Memory B cell (primary cell): ENCODE results near the gene CERCAM.
A peak's percentile ranks its signal among the peaks of the same experiment; 100 is the strongest.
"Not testable (repeated sequence)": the region's sequence is repeated elsewhere in the genome, so short reads cannot be mapped to it uniquely, and the experiment has no call there.

Experiments
- ATAC-seq: fragments of 150-1000 bp; cut with Tn5 transposase; 2 replicates; pipeline ENCODE4 v1.10.0; 2021; ENCODE audit warnings: low read depth, mild to moderate bottlenecking, moderate library complexity
- DNase-seq, 2 donors: peaks; one replicate each; pipeline ENCODE4 v3.0.0; 2022; ENCODE audit warnings: low spot score in 2 of 2
- H3K27ac Mint-ChIP-seq: one replicate; pipeline ENCODE4 v1.8.0; 2022; ENCODE audit warnings: mild to moderate bottlenecking, moderate library complexity, mixed read lengths
- H3K27me3 Mint-ChIP-seq: one replicate; pipeline ENCODE4 v1.8.0; 2022; ENCODE audit warnings: mixed read lengths
- H3K36me3 Mint-ChIP-seq: one replicate; pipeline ENCODE4 v1.8.0; 2022; ENCODE audit warnings: mild to moderate bottlenecking, mixed read lengths
- H3K4me1 Mint-ChIP-seq: one replicate; pipeline ENCODE4 v1.8.0; 2022; ENCODE audit warnings: mixed read lengths
- H3K4me3 Mint-ChIP-seq: one replicate; pipeline ENCODE4 v1.8.0; 2022; ENCODE audit warnings: mild to moderate bottlenecking, moderate library complexity, mixed read lengths
- H3K9me3 Mint-ChIP-seq: one replicate; pipeline ENCODE4 v1.8.0; 2022; ENCODE audit warnings: mixed read lengths

CERCAM gene

DNA sequence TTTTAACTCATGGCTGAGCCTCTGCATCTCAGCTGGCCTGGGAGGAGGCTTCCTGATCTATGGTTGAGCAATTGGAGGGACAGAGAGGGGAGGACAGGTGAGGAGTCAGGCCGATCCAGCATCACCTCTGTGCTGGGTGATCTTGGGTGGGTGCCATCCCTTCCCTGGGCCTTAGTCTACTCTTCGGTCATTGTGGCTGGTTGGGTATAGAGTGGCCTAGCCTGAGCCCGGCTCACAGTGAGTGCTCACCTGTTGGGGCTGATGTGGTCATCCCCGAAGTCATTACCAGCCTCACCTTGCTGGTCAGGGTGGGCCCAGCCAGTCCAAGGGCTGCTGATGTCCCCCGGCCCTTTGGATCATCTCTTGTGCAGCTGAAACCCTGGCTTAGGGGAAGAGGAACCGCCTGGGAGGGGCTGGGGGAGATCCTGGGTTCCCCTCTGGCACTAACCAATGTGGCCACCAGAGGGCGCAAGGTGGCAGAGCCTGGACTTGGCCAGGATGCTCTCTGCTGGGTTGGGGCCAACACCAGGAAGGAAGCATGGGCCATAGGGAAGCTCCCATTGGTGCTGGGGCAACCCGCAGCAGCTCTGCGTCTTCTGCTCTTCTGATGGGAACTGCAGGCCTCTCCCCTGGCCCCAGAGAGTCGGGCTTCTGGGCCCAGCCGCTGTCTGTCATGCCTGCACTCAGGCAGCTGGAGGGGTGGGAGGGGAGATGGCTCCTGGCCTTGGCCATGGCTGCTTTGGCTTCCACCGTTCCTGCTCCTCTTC is 17.9 kb downstream of the CERCAM start:
- no peaks in the 10 kb centered on the region for H3K9me3 Mint-ChIP-seq
- H3K27ac Mint-ChIP-seq, result no peak overlapping the region
- no peaks in the 10 kb centered on the region for H3K36me3 Mint-ChIP-seq
- ATAC-seq (peak; percentile 98), DNase-seq (peak; percentile 84 to 91)
- peaks cover 4% of the 10 kb centered on the region for H3K4me1 Mint-ChIP-seq
- H3K4me3 Mint-ChIP-seq, result no peak overlapping the region
- no peaks in the 10 kb centered on the region for H3K27me3 Mint-ChIP-seq

DNA sequence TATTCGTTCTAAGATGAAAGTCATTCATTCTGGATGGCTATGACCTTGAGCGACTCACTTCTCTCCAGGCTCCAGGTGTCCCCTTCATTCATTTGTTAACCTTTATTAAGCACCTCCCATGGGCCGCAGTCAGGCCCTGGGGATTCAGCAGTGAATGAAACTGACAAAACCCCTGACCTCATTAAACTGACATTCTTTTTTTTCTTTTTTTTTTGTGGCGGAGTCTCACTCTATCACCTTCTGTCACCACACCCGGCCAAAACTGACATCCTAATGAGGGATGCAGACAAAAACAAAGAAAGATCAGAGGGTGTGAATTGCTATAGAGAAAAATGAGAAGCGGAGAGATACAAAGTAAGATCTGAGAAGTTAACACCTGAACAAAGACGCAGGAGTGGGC is 18.6 kb downstream of the CERCAM start:
- peak; percentile 4 for ATAC-seq
- no peaks in the 10 kb centered on the region for H3K36me3 Mint-ChIP-seq
- no peaks in the 10 kb centered on the region for H3K9me3 Mint-ChIP-seq
- peaks cover 4% of the 10 kb centered on the region for H3K4me1 Mint-ChIP-seq
- DNase-seq, result no peak
- no peak overlapping the region for H3K27ac Mint-ChIP-seq
- H3K27me3 Mint-ChIP-seq, result no peaks in the 10 kb centered on the region
- H3K4me3 Mint-ChIP-seq, result no peak overlapping the region

DNA sequence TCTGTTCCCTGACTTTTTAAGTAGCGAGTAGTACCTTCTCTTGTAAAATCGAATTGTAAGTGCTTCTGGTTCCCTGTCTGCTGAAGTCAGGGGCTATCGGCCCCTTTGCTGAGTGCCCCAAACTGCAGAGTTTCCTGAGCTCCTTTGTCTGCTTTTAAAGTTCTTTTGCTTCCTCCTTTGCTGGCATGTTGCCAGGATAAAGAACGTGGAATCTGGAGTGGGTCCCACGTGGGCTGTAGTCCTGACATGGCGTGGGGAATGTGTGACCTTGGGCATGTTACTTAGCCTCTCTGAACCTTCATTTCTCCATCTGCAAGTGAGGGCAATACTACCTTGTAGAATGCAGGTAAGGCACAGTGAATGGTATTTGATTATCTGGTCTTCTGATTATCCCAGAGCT is 21.5 kb downstream of the CERCAM start:
- H3K4me1 Mint-ChIP-seq, result peaks cover 4% of the 10 kb centered on the region
- H3K27me3 Mint-ChIP-seq, result no peaks in the 10 kb centered on the region
- no peaks in the 10 kb centered on the region for H3K9me3 Mint-ChIP-seq
- no peak overlapping the region for H3K4me3 Mint-ChIP-seq
- no peak for DNase-seq
- ATAC-seq, result no peak
- no peak overlapping the region for H3K27ac Mint-ChIP-seq
- H3K36me3 Mint-ChIP-seq, result no peaks in the 10 kb centered on the region

DNA sequence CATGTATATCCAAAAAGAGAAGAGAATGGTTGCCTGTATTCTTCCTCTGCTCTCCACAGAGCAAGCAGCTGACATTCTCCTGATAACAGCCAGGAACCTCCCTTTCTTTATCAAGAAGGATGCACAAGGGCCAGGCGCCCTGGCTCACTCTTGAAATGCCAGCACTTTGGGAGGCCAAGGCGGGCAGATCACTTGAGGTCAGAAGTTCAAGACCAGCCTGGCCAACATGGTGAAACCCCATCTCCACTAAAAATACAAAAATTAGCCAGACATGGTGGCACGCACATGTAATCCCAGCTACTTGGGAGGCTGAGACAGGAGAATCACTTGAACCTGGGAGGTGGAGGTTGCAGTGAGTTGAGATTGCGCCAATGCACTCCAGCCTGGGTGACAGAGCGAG is 25.8 kb downstream of the CERCAM start:
- H3K9me3 Mint-ChIP-seq, H3K27ac Mint-ChIP-seq, H3K4me3 Mint-ChIP-seq, H3K27me3 Mint-ChIP-seq, H3K36me3 Mint-ChIP-seq, H3K4me1 Mint-ChIP-seq, DNase-seq, ATAC-seq: not testable (repeated sequence)

DNA sequence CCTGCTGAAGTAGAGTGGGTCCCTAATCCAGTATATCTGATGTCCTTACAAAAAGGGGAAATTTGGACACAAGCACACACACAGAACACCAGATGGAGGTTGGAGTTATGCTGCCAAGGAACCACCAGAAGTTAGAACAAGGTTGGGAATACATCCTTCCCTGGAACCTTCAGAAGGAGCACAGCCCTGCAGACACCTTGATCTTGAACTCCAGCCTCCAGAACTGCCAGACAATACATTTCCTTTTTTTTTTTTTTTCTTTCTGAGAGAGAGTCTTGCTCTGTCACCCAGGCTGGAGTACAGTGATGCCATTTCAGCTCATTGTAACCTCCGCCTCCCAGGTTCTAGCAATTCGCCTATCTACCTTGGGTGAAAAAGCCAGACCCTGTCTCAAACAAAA is 28.1 kb downstream of the CERCAM start:
- Mint-ChIP-seq H3K4me3 (no peak overlapping the region), H3K27me3 (no peaks in the 10 kb centered on the region), H3K36me3 (no peaks in the 10 kb centered on the region), H3K27ac (no peak overlapping the region), H3K4me1 (no peaks in the 10 kb centered on the region), H3K9me3 (no peaks in the 10 kb centered on the region)
- DNase-seq (no peak), ATAC-seq (no peak)

DNA sequence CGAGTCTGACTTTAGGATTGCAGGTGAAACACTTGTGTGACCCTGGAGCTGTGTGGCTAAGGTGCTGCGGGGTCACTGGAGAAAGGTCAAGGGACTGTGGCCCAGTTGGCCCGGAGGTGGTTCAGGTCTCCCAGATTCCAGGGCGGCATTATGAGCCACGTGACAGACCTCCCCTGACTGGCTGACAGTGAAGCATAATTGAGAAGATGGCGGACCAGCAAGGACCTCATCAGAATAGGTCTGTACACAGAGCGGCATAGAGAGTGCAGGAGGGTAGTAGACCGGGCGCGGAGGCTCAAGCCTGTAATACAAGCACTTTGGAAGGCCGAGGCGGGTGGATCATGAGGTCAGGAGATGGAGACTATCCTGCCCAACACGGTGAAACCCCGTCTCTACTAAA is 34.3 kb downstream of the CERCAM start:
- no peak for DNase-seq
- peak overlapping the region; percentile 48 for H3K27ac Mint-ChIP-seq
- peaks cover 7% of the 10 kb centered on the region for H3K4me1 Mint-ChIP-seq
- peaks cover 1% of the 10 kb centered on the region for H3K36me3 Mint-ChIP-seq
- peak overlapping the region; percentile 61 for H3K4me3 Mint-ChIP-seq
- no peak for ATAC-seq
- H3K27me3 Mint-ChIP-seq, result no peaks in the 10 kb centered on the region
- H3K9me3 Mint-ChIP-seq, result no peaks in the 10 kb centered on the region

DNA sequence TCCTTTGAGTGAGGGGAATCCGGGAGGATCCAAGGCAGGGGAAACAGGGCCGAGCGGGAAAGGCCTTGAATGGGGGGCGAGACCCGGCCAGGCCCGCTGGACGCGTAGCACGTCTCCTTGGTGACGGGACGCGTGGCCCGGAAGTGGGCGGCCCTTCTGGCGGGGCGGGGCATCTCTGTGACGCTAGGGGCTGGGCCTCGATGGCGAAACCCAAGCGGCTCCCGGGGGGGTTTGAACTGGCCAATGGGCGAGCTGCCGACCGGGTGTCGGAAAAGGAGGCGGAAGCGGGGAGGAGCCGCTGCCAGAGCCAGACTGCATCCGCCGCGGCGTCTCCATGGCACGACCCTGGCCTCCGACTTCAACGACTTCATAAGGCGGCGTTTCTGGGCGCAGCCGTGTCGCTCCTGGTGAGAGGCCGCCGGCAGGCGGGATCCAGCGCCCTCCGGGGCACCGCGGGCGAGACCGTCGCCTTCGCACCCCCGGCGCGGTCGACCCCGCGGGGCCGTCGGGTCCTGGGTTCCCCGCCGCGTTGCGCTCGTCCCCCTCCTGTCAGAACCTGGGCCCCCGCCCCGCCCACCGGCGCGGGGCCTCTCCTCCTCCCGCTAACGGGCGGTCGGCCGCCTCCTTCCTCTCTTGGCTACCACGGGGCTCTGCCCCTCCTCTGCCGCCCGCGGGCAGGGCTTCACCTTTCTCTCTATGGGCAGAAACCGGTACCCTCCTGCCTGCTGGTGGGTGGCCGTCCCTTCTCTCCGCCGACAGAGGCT is 35.4 kb downstream of the CERCAM start, which contains the start of gene ODF2:
Gene ODF2 (plus strand): TSS at position 158 of the 764 bp plus-strand sequence. CDS start 86 bp downstream, at position 244.
- Mint-ChIP-seq H3K36me3 (peaks cover 8% of the 10 kb centered on the region), H3K27ac (peak within 1 kb of the TSS; percentile 92), H3K9me3 (no peaks in the 10 kb centered on the region), H3K27me3 (no peaks in the 10 kb centered on the region), H3K4me1 (peaks cover 7% of the 10 kb centered on the region), H3K4me3 (peak within 1 kb of the TSS; percentile 92)
- peak; percentile 98 to 99 for DNase-seq
- peak; percentile 84 for ATAC-seq

DNA sequence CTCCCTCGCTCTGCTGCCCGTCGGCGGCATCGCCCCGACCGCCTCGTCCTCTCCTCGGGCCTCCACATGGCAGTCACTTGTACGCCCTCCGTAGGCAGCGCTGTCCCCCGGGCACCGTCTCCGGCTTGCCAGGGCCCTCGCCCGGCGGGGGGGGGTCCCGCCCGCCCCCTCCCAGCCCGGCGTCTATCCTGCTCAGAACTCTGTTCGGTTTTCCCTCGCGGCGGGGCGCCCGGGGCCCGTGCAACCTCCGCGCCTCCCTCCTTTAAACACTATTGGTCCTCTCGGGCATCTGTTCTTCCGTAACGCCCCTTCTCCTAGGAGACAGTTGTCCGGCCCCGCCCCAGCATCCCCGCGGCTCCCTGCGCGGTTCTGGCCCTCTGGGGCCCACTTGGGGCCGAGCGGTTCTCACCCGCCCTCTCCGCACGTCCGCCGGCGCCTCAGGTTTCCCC is 36.0 kb downstream of the CERCAM start:
- H3K4me3 Mint-ChIP-seq, result peak overlapping the region; percentile 92
- peaks cover 7% of the 10 kb centered on the region for H3K4me1 Mint-ChIP-seq
- peak overlapping the region; percentile 92 for H3K27ac Mint-ChIP-seq
- peaks cover 10% of the 10 kb centered on the region for H3K36me3 Mint-ChIP-seq
- no peaks in the 10 kb centered on the region for H3K27me3 Mint-ChIP-seq
- peak in 1 of 2 donors; percentile 48 for DNase-seq
- ATAC-seq, result peak; percentile 47
- no peaks in the 10 kb centered on the region for H3K9me3 Mint-ChIP-seq

DNA sequence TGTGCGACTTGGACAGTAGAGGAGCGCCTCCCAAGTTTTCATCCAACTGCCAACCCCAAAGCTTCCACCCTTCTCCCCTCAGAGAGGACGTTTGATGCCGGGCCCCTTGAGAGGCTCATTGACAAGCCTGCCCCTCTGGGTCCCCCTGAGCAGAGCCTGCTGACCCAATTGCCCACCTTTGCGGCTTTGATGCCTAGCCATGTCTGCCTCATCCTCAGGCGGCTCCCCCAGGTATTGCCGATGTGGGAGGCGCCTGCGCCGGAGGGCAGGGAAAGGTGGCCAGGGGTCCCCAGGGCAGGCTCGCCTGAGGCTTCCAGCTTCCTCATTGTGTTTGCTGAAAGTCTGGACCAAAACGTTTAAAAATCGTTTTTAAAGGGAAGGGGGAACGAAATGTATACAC is 36.5 kb downstream of the CERCAM start:
- Mint-ChIP-seq H3K9me3 (no peaks in the 10 kb centered on the region), H3K36me3 (peaks cover 10% of the 10 kb centered on the region), H3K27me3 (no peaks in the 10 kb centered on the region), H3K4me1 (peaks cover 7% of the 10 kb centered on the region), H3K27ac (peak overlapping the region; percentile 92), H3K4me3 (peak overlapping the region; percentile 92)
- ATAC-seq (no peak), DNase-seq (peak in 1 of 2 donors; percentile 19)

DNA sequence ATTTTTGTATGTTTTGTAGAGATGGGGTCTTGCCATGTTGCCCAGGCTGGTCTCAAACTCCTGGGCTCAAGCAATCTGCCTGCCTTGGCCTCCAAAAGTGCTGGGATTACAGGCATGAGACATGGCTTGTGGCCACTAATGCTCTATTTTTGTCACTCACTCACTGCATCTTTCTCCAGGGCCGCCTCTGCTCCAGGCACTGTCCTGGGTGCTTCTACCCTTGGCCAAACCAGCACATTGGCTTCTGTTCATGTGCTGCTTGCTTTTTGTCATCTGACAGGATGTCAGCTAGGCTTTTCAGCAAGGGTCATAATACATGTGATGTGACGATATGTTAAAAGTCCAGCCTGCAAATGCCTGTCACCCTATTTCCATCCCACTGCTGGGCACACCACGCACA is 38.4 kb downstream of the CERCAM start:
- Mint-ChIP-seq H3K27me3 (no peaks in the 10 kb centered on the region), H3K9me3 (no peaks in the 10 kb centered on the region), H3K27ac (no peak overlapping the region), H3K4me1 (peaks cover 7% of the 10 kb centered on the region), H3K4me3 (no peak overlapping the region), H3K36me3 (peaks cover 13% of the 10 kb centered on the region)
- ATAC-seq, result no peak
- no peak for DNase-seq

DNA sequence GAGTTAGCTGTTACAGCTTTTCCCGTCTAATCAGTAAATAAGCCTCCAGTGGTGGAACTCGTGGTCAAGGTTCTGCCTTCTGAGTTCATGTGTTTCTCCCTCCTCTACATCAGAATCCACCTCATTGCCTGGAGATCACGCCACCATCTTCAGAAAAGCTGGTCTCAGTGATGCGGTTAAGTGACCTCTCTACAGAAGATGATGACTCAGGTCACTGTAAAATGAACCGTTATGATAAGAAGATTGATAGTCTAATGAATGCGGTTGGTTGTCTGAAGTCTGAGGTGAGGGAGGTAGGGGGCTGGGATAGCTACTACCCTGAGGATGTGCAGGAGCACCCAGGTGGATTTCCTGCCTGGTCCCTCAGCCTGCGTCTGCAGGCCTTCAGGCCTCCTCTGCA is 48.4 kb downstream of the CERCAM start:
- Mint-ChIP-seq H3K4me3 (no peak overlapping the region), H3K9me3 (no peaks in the 10 kb centered on the region), H3K27me3 (no peaks in the 10 kb centered on the region), H3K4me1 (no peaks in the 10 kb centered on the region), H3K36me3 (peaks cover 13% of the 10 kb centered on the region), H3K27ac (no peak overlapping the region)
- ATAC-seq (no peak), DNase-seq (no peak)

DNA sequence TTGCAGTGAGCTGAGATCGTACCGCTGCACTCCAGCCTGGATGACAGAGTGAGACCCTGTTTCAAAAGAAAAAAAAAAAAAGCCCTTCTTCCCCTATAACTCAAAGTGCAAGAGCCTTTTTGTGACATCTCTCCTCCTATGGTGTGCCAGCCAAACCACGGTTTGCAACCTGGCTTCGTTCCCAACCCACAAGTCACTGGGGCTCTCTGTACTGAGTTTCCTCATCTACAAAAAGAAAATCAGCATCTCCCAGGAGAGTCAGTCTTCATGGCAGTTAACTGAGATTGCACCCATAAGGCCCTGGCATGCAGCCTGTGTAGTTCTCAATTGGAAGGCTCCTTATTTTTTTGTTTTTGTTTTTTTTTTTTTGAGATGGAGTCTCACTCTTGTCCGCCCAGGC is 49.9 kb downstream of the CERCAM start:
- H3K9me3 Mint-ChIP-seq, result no peaks in the 10 kb centered on the region
- no peak overlapping the region for H3K27ac Mint-ChIP-seq
- H3K4me3 Mint-ChIP-seq, result no peak overlapping the region
- no peaks in the 10 kb centered on the region for H3K4me1 Mint-ChIP-seq
- DNase-seq (no peak), ATAC-seq (no peak)
- peaks cover 16% of the 10 kb centered on the region for H3K36me3 Mint-ChIP-seq
- no peaks in the 10 kb centered on the region for H3K27me3 Mint-ChIP-seq

DNA sequence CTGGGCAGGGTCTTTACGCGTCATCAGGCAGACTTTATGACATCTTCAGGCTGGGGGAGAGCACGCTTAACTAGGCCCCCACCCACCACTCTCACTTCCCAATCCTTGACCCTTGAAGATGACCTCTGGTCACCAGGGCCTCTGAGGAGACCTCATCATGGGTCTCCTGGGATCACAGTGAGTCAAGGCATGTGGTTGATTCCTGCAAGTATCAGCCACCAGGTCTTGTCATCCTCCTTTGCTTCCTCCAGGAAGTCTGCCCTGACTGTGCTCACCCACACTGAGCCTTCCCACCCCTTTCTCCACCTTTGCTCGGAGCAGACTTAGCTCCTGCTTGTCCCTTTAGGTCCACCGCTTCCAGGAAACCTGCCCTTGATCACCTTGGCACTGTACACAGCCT is 52.4 kb downstream of the CERCAM start:
- DNase-seq, result no peak
- no peak overlapping the region for H3K4me3 Mint-ChIP-seq
- no peak for ATAC-seq
- no peaks in the 10 kb centered on the region for H3K27me3 Mint-ChIP-seq
- no peaks in the 10 kb centered on the region for H3K9me3 Mint-ChIP-seq
- no peaks in the 10 kb centered on the region for H3K4me1 Mint-ChIP-seq
- H3K27ac Mint-ChIP-seq, result no peak overlapping the region
- H3K36me3 Mint-ChIP-seq, result peaks cover 22% of the 10 kb centered on the region

DNA sequence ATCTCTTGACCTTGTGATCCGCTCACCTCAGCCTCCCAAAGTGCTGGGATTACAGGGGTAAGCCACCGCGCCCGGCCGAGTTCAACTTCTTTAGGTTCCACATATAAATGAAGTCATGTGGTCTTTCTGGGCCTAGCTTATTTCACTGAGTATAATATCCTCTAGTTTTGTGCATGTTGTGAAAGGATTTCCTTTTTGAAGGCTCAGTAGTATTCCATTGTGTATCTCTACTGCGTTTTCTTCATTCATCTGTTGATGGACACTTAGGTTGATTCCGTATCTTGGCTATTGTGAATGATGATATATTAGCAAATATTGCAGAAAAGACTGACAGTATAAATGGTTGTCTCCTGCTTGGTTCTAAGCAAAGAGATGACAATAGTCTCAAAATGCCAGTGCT is 55.2 kb downstream of the CERCAM start:
- H3K36me3 Mint-ChIP-seq, result peaks cover 25% of the 10 kb centered on the region
- H3K9me3 Mint-ChIP-seq, result no peaks in the 10 kb centered on the region
- ATAC-seq (no peak), DNase-seq (no peak)
- no peak overlapping the region for H3K4me3 Mint-ChIP-seq
- H3K27me3 Mint-ChIP-seq, result no peaks in the 10 kb centered on the region
- H3K4me1 Mint-ChIP-seq, result no peaks in the 10 kb centered on the region
- H3K27ac Mint-ChIP-seq, result no peak overlapping the region
